ENCODE measurements around the gene TUBA1C. TPM values are rescaled to one million over a fixed set of nuclear protein-coding genes. Genes with fewer than 3 reads are reported as not detected.

Gene TUBA1C
- total and polyA plus RNA-seq, 10 of the 15 experiments (the other 5 are each of a cell fraction or from before 2014, with no cell fraction given) = 285 to 1,003 (median 441) TPM

GRCh38 chr12:49264873-49265792 is at the start of gene TUBA1C (continued):
- TF ChIP-seq SUPT20H (IDR thresholded peaks at IDR 0.05; ENCODE audit: borderline replicate concordance, control insufficient read depth, low read depth, low read length) (no peak), PAX5 (IDR thresholded peaks at IDR 0.05; ENCODE audit: borderline replicate concordance, low read depth, low read length) (no peak; the same call in 1 of the 2 replicates), EGR1 (IDR thresholded peaks at IDR 0.05; ENCODE audit: borderline replicate concordance in 1 of 2, low read depth in 2 of 2, low read length in 2 of 2) (peak in 1 of 2 experiments; percentile 54; a peak in 1 of 3 replicates), ZZZ3 (IDR thresholded peaks at IDR 0.05; ENCODE audit: control insufficient read depth, insufficient read length, low read depth) (no peak), FOS (IDR thresholded peaks at IDR 0.05; ENCODE audit: borderline replicate concordance, extremely low read depth, insufficient read length) (no peak), MAX (IDR thresholded peaks at IDR 0.05; ENCODE audit: low read depth, low read length) (peak; percentile 80), BRCA1 (IDR thresholded peaks at IDR 0.05; ENCODE audit: low read depth, low read length) (no peak; the same call in 1 of the 2 replicates), POLR2AphosphoS5 (IDR thresholded peaks at IDR 0.05; ENCODE audit: low read length) (peak; percentile 100), RCOR1 (conservative IDR thresholded peaks at IDR 0.05; ENCODE audit: low read depth, low read length) (0 out of 2 replicates have a peak, but pooled peaks have one; percentile 18), FOXM1 (IDR thresholded peaks at IDR 0.05; ENCODE audit: low read depth, low read length) (peak; percentile 80), GATAD2B (conservative IDR thresholded peaks at IDR 0.05; ENCODE audit: low read depth) (no peak; the same call in 1 of the 2 replicates), POLR2A (IDR thresholded peaks at IDR 0.05; ENCODE audit: low read depth, low read length) (peak; percentile 98), KAT2A (conservative IDR thresholded peaks at IDR 0.05; ENCODE audit: control insufficient read depth, low read depth, low read length) (no peak), ZNF622 (IDR thresholded peaks at IDR 0.05) (no peak), EED (IDR thresholded peaks at IDR 0.05; ENCODE audit: low read depth) (peak; percentile 31; the same call in 1 of the 2 replicates), MEF2A (IDR thresholded peaks at IDR 0.05; ENCODE audit: insufficient read depth, low read depth, low read length) (no peak), CHD2 (IDR thresholded peaks at IDR 0.05; ENCODE audit: borderline replicate concordance, low read depth, low read length) (peak; percentile 35; the same call in 1 of the 2 replicates), TCF12 (IDR thresholded peaks at IDR 0.05; ENCODE audit: low read depth, low read length) (peak; percentile 59; the same call in 1 of the 2 replicates), CBFB (IDR thresholded peaks at IDR 0.05; ENCODE audit: low read depth) (peak; percentile 94), SPI1 (IDR thresholded peaks at IDR 0.05; ENCODE audit: borderline replicate concordance, insufficient read depth, low read depth, low read length) (peak; percentile 27; the same call in 1 of the 2 replicates), CBX5 (IDR thresholded peaks at IDR 0.05; ENCODE audit: low read depth) (no peak)
- TF ChIP-seq, protein P1, sequence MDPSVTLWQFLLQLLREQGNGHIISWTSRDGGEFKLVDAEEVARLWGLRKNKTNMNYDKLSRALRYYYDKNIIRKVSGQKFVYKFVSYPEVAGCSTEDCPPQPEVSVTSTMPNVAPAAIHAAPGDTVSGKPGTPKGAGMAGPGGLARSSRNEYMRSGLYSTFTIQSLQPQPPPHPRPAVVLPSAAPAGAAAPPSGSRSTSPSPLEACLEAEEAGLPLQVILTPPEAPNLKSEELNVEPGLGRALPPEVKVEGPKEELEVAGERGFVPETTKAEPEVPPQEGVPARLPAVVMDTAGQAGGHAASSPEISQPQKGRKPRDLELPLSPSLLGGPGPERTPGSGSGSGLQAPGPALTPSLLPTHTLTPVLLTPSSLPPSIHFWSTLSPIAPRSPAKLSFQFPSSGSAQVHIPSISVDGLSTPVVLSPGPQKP (IDR thresholded peaks at IDR 0.05; ENCODE audit: low read depth, low read length) = no peak
- TF ChIP-seq, protein P2, sequence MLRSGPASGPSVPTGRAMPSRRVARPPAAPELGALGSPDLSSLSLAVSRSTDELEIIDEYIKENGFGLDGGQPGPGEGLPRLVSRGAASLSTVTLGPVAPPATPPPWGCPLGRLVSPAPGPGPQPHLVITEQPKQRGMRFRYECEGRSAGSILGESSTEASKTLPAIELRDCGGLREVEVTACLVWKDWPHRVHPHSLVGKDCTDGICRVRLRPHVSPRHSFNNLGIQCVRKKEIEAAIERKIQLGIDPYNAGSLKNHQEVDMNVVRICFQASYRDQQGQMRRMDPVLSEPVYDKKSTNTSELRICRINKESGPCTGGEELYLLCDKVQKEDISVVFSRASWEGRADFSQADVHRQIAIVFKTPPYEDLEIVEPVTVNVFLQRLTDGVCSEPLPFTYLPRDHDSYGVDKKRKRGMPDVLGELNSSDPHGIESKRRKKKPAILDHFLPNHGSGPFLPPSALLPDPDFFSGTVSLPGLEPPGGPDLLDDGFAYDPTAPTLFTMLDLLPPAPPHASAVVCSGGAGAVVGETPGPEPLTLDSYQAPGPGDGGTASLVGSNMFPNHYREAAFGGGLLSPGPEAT (IDR thresholded peaks at IDR 0.05; ENCODE audit: low read depth) = no peak
- TF ChIP-seq, protein P3, sequence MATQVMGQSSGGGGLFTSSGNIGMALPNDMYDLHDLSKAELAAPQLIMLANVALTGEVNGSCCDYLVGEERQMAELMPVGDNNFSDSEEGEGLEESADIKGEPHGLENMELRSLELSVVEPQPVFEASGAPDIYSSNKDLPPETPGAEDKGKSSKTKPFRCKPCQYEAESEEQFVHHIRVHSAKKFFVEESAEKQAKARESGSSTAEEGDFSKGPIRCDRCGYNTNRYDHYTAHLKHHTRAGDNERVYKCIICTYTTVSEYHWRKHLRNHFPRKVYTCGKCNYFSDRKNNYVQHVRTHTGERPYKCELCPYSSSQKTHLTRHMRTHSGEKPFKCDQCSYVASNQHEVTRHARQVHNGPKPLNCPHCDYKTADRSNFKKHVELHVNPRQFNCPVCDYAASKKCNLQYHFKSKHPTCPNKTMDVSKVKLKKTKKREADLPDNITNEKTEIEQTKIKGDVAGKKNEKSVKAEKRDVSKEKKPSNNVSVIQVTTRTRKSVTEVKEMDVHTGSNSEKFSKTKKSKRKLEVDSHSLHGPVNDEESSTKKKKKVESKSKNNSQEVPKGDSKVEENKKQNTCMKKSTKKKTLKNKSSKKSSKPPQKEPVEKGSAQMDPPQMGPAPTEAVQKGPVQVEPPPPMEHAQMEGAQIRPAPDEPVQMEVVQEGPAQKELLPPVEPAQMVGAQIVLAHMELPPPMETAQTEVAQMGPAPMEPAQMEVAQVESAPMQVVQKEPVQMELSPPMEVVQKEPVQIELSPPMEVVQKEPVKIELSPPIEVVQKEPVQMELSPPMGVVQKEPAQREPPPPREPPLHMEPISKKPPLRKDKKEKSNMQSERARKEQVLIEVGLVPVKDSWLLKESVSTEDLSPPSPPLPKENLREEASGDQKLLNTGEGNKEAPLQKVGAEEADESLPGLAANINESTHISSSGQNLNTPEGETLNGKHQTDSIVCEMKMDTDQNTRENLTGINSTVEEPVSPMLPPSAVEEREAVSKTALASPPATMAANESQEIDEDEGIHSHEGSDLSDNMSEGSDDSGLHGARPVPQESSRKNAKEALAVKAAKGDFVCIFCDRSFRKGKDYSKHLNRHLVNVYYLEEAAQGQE (IDR thresholded peaks at IDR 0.05; ENCODE audit: low read depth, low read length) = no peak

All from GM12878 (cell line).